H1 (cell line): ENCODE measurements around the gene CCNY.
A peak's percentile ranks its signal among the peaks of the same experiment; 100 is the strongest.

Experiments used
- BCL11A ChIP-seq, 2 experiments: IDR thresholded peaks; one replicate each; pipeline ENCODE4 v1.6.1; 2011; ENCODE audit warnings: low read depth in 2 of 2, low read length in 2 of 2, mild to moderate bottlenecking in 2 of 2
- CHD1 ChIP-seq: IDR thresholded peaks from 2 replicates; pipeline ENCODE4 v1.6.1; 2012; ENCODE audit warnings: low read depth, low read length, improper control_type of control experiment
- EZH2 ChIP-seq: fragments of 200-600 bp; sonication (generic); IDR thresholded peaks from 2 replicates; pipeline ENCODE4 v1.7.1; 2012; ENCODE audit warnings: low read depth, mild to moderate bottlenecking, moderate library complexity, low read length, inconsistent platforms; ENCODE audit not compliant: severe bottlenecking
- FOSL1 ChIP-seq: IDR thresholded peaks from 2 replicates; pipeline ENCODE4 v1.6.1; 2011; ENCODE audit warnings: mild to moderate bottlenecking, low read depth, low read length, moderate library complexity; ENCODE audit not compliant: insufficient read depth
- NRF1 ChIP-seq: IDR thresholded peaks from 2 replicates; pipeline ENCODE4 v1.6.1; 2011; ENCODE audit warnings: mild to moderate bottlenecking, low read depth, low read length, improper control_type of control experiment
- POLR2A ChIP-seq, 2 experiments: IDR thresholded peaks; 1 replicate in 1 of 2; 2 replicates in 1 of 2; pipeline ENCODE4 v1.6.1; 2011; ENCODE audit warnings: low read depth in 2 of 2, low read length in 2 of 2, mild to moderate bottlenecking in 2 of 2; ENCODE audit errors: control extremely low read depth in 1 of 2
- POLR2AphosphoS5 ChIP-seq: IDR thresholded peaks from 2 replicates; pipeline ENCODE4 v1.6.1; 2011; ENCODE audit warnings: low read depth, low read length
- RNF2 ChIP-seq: fragments of 200-900, 300-1000 bp; sonication (generic); IDR thresholded peaks from 2 replicates; pipeline ENCODE4 v1.7.1; 2016; ENCODE audit warnings: borderline replicate concordance, low read depth, mild to moderate bottlenecking, antibody characterized with exemption, low read length; ENCODE audit not compliant: poor library complexity, severe bottlenecking; ENCODE audit errors: missing control alignments
- SIN3A ChIP-seq, 2 experiments: IDR thresholded peaks in 1 of 2; conservative IDR thresholded peaks in 1 of 2; 2 replicates each; pipeline ENCODE4 v1.6.1; 2011 to 2012; ENCODE audit warnings: low read length in 2 of 2, improper control_type of control experiment in 1 of 2, low read depth in 1 of 2, mild to moderate bottlenecking in 1 of 2
- TAF1 ChIP-seq: IDR thresholded peaks from 2 replicates; pipeline ENCODE4 v1.6.1; 2011; ENCODE audit warnings: mild to moderate bottlenecking, low read depth, low read length
- ZNF274 ChIP-seq: IDR thresholded peaks from 2 replicates; pipeline ENCODE4 v1.7.0; 2012; ENCODE audit warnings: low read length, borderline replicate concordance; ENCODE audit errors: extremely low read depth
- TF ChIP-seq, protein P1 (sequence below), 3 experiments: IDR thresholded peaks; 1 replicate in 2 of 3; 2 replicates in 1 of 3; pipeline versions ENCODE4 v1.5.1 to v1.6.1; 2011; ENCODE audit warnings: low read length in 3 of 3, mild to moderate bottlenecking in 3 of 3, inconsistent platforms in 2 of 3, low read depth in 1 of 3, moderate library complexity in 1 of 3; ENCODE audit not compliant: insufficient read depth in 1 of 3; ENCODE audit errors: control extremely low read depth in 1 of 3
- TF ChIP-seq, protein P2 (sequence below): IDR thresholded peaks from 2 replicates; pipeline ENCODE4 v1.6.1; 2012; ENCODE audit warnings: inconsistent platforms
- TF ChIP-seq, protein P3 (sequence below): IDR thresholded peaks from 2 replicates; pipeline ENCODE4 v1.6.1; 2012; ENCODE audit warnings: low read length, inconsistent platforms

DNA sequence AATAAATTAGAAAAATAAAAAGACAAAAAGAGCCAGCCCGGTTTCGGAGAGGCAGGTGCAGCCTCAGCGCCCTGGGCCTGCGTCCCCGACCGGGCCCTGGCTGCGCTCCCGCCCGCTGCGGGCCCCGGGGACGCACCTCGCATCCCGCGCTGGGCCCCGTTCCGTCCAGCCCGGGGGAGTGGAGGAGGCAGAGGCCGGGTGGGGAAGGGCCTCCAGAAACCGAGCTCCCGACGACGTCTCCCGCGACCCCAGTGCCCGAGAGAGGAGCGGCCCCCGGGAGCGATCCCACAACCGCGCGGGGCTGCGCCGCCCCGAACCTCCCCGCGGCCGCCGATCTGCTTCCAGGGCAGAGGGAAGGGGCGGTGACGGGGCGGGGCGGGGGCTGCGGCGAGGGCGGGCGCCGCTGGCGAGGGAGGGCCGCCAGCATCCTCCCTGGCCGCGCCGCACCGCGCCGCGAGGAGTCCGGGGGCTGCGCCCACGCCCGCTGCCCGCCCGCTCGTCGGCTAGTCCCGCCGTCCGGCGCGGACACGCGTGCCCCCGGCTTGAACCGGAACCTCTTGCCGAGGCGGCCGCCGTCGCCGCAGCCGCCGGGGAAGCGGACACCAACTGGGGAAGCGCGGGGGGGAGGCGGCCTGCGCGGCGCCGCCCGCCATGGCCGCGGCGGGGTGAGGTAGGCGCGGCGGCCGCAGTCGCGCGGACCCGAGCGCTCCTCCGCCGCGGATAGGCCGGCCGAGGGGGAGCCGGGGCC, at the start of gene CCNY:
- no peak for TF ChIP-seq BCL11A (IDR thresholded peaks at IDR 0.05; ENCODE audit: low read depth in 2 of 2, low read length in 2 of 2)
- TF ChIP-seq CHD1: no peak
- 0 out of 2 replicates have a peak, but pooled peaks have one; percentile 38 for TF ChIP-seq POLR2AphosphoS5
- TF ChIP-seq, protein P1, sequence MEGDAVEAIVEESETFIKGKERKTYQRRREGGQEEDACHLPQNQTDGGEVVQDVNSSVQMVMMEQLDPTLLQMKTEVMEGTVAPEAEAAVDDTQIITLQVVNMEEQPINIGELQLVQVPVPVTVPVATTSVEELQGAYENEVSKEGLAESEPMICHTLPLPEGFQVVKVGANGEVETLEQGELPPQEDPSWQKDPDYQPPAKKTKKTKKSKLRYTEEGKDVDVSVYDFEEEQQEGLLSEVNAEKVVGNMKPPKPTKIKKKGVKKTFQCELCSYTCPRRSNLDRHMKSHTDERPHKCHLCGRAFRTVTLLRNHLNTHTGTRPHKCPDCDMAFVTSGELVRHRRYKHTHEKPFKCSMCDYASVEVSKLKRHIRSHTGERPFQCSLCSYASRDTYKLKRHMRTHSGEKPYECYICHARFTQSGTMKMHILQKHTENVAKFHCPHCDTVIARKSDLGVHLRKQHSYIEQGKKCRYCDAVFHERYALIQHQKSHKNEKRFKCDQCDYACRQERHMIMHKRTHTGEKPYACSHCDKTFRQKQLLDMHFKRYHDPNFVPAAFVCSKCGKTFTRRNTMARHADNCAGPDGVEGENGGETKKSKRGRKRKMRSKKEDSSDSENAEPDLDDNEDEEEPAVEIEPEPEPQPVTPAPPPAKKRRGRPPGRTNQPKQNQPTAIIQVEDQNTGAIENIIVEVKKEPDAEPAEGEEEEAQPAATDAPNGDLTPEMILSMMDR (IDR thresholded peaks at IDR 0.05; ENCODE audit: control extremely low read depth in 1 of 3, insufficient read depth in 1 of 3, low read depth in 1 of 3, low read length in 3 of 3): no peak
- TF ChIP-seq RNF2: no peak
- TF ChIP-seq, protein P2, sequence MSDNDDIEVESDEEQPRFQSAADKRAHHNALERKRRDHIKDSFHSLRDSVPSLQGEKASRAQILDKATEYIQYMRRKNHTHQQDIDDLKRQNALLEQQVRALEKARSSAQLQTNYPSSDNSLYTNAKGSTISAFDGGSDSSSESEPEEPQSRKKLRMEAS: no peak
- TF ChIP-seq NRF1: no peak
- TF ChIP-seq EZH2: no peak
- TF ChIP-seq POLR2A (IDR thresholded peaks at IDR 0.05; ENCODE audit: control extremely low read depth in 1 of 2, low read depth in 2 of 2, low read length in 2 of 2): peak; percentile 36 to 50; a peak in 2 of 3 replicates
- no peak for TF ChIP-seq ZNF274
- no peak for TF ChIP-seq FOSL1
- TF ChIP-seq, protein P3, sequence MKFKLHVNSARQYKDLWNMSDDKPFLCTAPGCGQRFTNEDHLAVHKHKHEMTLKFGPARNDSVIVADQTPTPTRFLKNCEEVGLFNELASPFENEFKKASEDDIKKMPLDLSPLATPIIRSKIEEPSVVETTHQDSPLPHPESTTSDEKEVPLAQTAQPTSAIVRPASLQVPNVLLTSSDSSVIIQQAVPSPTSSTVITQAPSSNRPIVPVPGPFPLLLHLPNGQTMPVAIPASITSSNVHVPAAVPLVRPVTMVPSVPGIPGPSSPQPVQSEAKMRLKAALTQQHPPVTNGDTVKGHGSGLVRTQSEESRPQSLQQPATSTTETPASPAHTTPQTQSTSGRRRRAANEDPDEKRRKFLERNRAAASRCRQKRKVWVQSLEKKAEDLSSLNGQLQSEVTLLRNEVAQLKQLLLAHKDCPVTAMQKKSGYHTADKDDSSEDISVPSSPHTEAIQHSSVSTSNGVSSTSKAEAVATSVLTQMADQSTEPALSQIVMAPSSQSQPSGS: no peak
- TF ChIP-seq SIN3A (conservative IDR thresholded peaks at IDR 0.05 in 1 of 2, IDR thresholded peaks at IDR 0.05 in 1 of 2; ENCODE audit: low read depth in 1 of 2, low read length in 2 of 2): no peak
- TF ChIP-seq TAF1: 0 out of 2 replicates have a peak, but pooled peaks have one; percentile 43
